22Rv1 (cell line): ENCODE results near the gene CD36.

ENCODE experiments used
- H3K27ac ChIP-seq: fragments of 450-650 bp; 2 replicates; pipeline ENCODE4 v1.5.1; 2017
- CTCF ChIP-seq: fragments of 450-650 bp; IDR thresholded peaks from 2 replicates; pipeline ENCODE4 v1.5.1; 2017; ENCODE audit warnings: mild to moderate bottlenecking
- ZFX ChIP-seq: fragments of 450-650 bp; IDR thresholded peaks from 2 replicates; pipeline ENCODE4 v1.6.1; 2017; ENCODE audit warnings: antibody characterized with exemption, borderline replicate concordance

CD36 gene

GRCh38 chr7:80637911-80638765, at the start of gene CD36:
CD36 (plus strand) TSS chr7:80638642; CDS start chr7:80646741, 8,099 bp downstream.
- H3K27ac ChIP-seq, result no peak within 1 kb of the TSS
- TF ChIP-seq CTCF (no peak), ZFX (no peak)

- no peak for TF ChIP-seq ZFX
- no peak for TF ChIP-seq CTCF
- H3K27ac ChIP-seq, result no peak overlapping the region
These were observed 48.8 kb upstream of the CD36 start for GRCh38 chr7:80589631-80590030.

GRCh38 chr7:80591654-80592053, 46.8 kb upstream of the CD36 start:
- H3K27ac ChIP-seq, result no peak overlapping the region
- no peak for TF ChIP-seq CTCF
- TF ChIP-seq ZFX, result no peak

- H3K27ac ChIP-seq, result no peak overlapping the region
- TF ChIP-seq ZFX (no peak), CTCF (no peak)
These were observed 44.4 kb upstream of the CD36 start for GRCh38 chr7:80593869-80594586.

- H3K27ac ChIP-seq, result no peak overlapping the region
- no peak for TF ChIP-seq ZFX
- no peak for TF ChIP-seq CTCF
These were observed 41.4 kb upstream of the CD36 start for GRCh38 chr7:80596933-80597517.

GRCh38 chr7:80597875-80598274, 40.6 kb upstream of the CD36 start:
- no peak for TF ChIP-seq CTCF
- TF ChIP-seq ZFX, result no peak
- H3K27ac ChIP-seq, result no peak overlapping the region
